Mesothelial cell of epicardium (in vitro differentiated cells): ENCODE data around the gene FAM174B. TPM values are rescaled to one million over a fixed set of nuclear protein-coding genes. Genes with fewer than 3 reads are reported as not detected.

ENCODE experiments used
- DNase-seq, 2 experiments: peaks; one replicate each; pipeline ENCODE4 v3.0.0; 2021; ENCODE audit warnings: low spot score in 2 of 2; ENCODE audit not compliant: unreplicated experiment in 2 of 2
- H3K27ac Mint-ChIP-seq: 2 replicates; pipeline ENCODE4 v1.8.0; 2021; ENCODE audit warnings: mixed read lengths
- H3K27me3 Mint-ChIP-seq: 2 replicates; pipeline ENCODE4 v1.8.0; 2021; ENCODE audit warnings: low read depth, mixed read lengths
- H3K36me3 Mint-ChIP-seq: 2 replicates; pipeline ENCODE4 v1.8.0; 2021; ENCODE audit warnings: mixed read lengths
- H3K4me1 Mint-ChIP-seq: 2 replicates; pipeline ENCODE4 v1.8.0; 2021; ENCODE audit warnings: mixed read lengths
- H3K4me3 Mint-ChIP-seq: 2 replicates; pipeline ENCODE4 v1.8.0; 2021; ENCODE audit warnings: mild to moderate bottlenecking, moderate library complexity, mixed read lengths
- H3K9me3 Mint-ChIP-seq: 2 replicates; pipeline ENCODE4 v1.8.0; 2021; ENCODE audit warnings: mixed read lengths
- CTCF ChIP-seq: fragments of 200-600 bp; sonication (generic); IDR thresholded peaks from one replicate; pipeline ENCODE4 v1.5.0; 2021; ENCODE audit warnings: antibody characterized with exemption; ENCODE audit not compliant: unreplicated experiment
- total RNA-seq: library from RNA; stranded (reverse); gene quantifications from 3 replicates; pipeline ENCODE4 v1.2.1, GENCODE V29; 2021

Gene FAM174B
- total RNA-seq, 1 donor from 2014 or later, result 20.7 TPM

GRCh38 chr15:92676561-92676960, 21.0 kb upstream of the FAM174B start:
- H3K4me3 Mint-ChIP-seq, result no peak overlapping the region
- peaks cover 7% of the 10 kb centered on the region for H3K4me1 Mint-ChIP-seq
- no peak for DNase-seq
- TF ChIP-seq CTCF, result no peak
- peaks cover 6% of the 10 kb centered on the region for H3K27me3 Mint-ChIP-seq
- no peak overlapping the region for H3K27ac Mint-ChIP-seq
- peaks cover 7% of the 10 kb centered on the region for H3K9me3 Mint-ChIP-seq
- H3K36me3 Mint-ChIP-seq, result no peaks in the 10 kb centered on the region

- Mint-ChIP-seq H3K27ac (no peak overlapping the region), H3K4me3 (no peak overlapping the region), H3K36me3 (no peaks in the 10 kb centered on the region), H3K27me3 (peaks cover 6% of the 10 kb centered on the region), H3K9me3 (peaks cover 7% of the 10 kb centered on the region), H3K4me1 (peaks cover 2% of the 10 kb centered on the region)
- no peak for TF ChIP-seq CTCF
- DNase-seq, result no peak
Measured at GRCh38 chr15:92675485-92675884, 19.9 kb upstream of the FAM174B start.

- H3K27ac Mint-ChIP-seq, result no peak overlapping the region
- H3K27me3 Mint-ChIP-seq, result peaks cover 6% of the 10 kb centered on the region
Measured at GRCh38 chr15:92674347-92674746, 18.8 kb upstream of the FAM174B start.

GRCh38 chr15:92672102-92672501, 16.5 kb upstream of the FAM174B start:
- Mint-ChIP-seq H3K36me3 (no peaks in the 10 kb centered on the region), H3K27me3 (peaks cover 6% of the 10 kb centered on the region), H3K4me1 (peaks cover 17% of the 10 kb centered on the region)

More at GRCh38 chr15:92674347-92674746, 18.8 kb upstream of the FAM174B start:
- Mint-ChIP-seq H3K4me1 (peaks cover 4% of the 10 kb centered on the region), H3K36me3 (no peaks in the 10 kb centered on the region), H3K9me3 (peaks cover 7% of the 10 kb centered on the region), H3K4me3 (no peak overlapping the region)
- DNase-seq, result no peak
- TF ChIP-seq CTCF, result no peak

GRCh38 chr15:92671406-92671805, 15.8 kb upstream of the FAM174B start:
- Mint-ChIP-seq H3K36me3 (no peaks in the 10 kb centered on the region), H3K9me3 (peaks cover 3% of the 10 kb centered on the region), H3K27ac (no peak overlapping the region), H3K4me3 (no peak overlapping the region), H3K27me3 (peaks cover 6% of the 10 kb centered on the region), H3K4me1 (peaks cover 24% of the 10 kb centered on the region)
- TF ChIP-seq CTCF, result no peak
- DNase-seq, result no peak

More at GRCh38 chr15:92672102-92672501, 16.5 kb upstream of the FAM174B start:
- no peak for DNase-seq
- Mint-ChIP-seq H3K4me3 (no peak overlapping the region), H3K27ac (no peak overlapping the region), H3K9me3 (peaks cover 7% of the 10 kb centered on the region)
- TF ChIP-seq CTCF, result no peak

- Mint-ChIP-seq H3K4me3 (no peak overlapping the region), H3K27me3 (peaks cover 6% of the 10 kb centered on the region), H3K27ac (no peak overlapping the region), H3K9me3 (no peaks in the 10 kb centered on the region), H3K36me3 (no peaks in the 10 kb centered on the region), H3K4me1 (peaks cover 26% of the 10 kb centered on the region)
- DNase-seq, result no peak
- TF ChIP-seq CTCF, result no peak
Measured at GRCh38 chr15:92670621-92671020, 15.0 kb upstream of the FAM174B start.
